ENCODE results near the gene UPK1A. TPM values are rescaled to one million over a fixed set of nuclear protein-coding genes. Genes with fewer than 3 reads are reported as not detected.

UPK1A gene
- 10 to 100 TPM in 1 of 4 donors, 1 to 10 TPM in 2, not detected in 1; 4.6 to 18.7 (median 9.8) TPM for total RNA-seq

- no peak for DNase-seq
- no peak within 1 kb of the TSS for H3K4me3 ChIP-seq
- intact Hi-C loops (cut with DNase I): no loop called here
These were observed at the start of gene UPK1A for GRCh38 chr19:35666251-35666913. Gene UPK1A (plus strand): TSS chr19:35666517. CDS start chr19:35666813, 296 bp downstream.

GRCh38 chr19:35618857-35619256 lies 47.5 kb upstream of the UPK1A start:
- H3K27me3 ChIP-seq: no peaks in the 10 kb centered on the region
- TF ChIP-seq POLR2A (IDR thresholded peaks at IDR 0.05) (no peak), CTCF (IDR thresholded peaks at IDR 0.05) (no peak)
- H3K4me1 ChIP-seq: peaks cover 0 to under 1% (median 0%) of the 10 kb centered on the region in 3 donors
- H3K36me3 ChIP-seq: peaks cover 0 to 66% (median 5%) of the 10 kb centered on the region in 3 donors
- intact Hi-C loops (cut with DNase I): no loop called here
- H3K27ac ChIP-seq: no peak overlapping the region
- 87% methylated on average over 3 of the region's 7 CpGs; no CpG with 5 or more reads in 1 of the 2 donors for WGBS, 2 donors
- no peaks in the 10 kb centered on the region for H3K9me3 ChIP-seq
- DNase-seq: no peak
- no peak overlapping the region for H3K4me3 ChIP-seq

More at GRCh38 chr19:35666251-35666913, at the start of gene UPK1A:
- peaks cover 0 to 14% (median 0%) of the 10 kb centered on the region in 4 donors for H3K27me3 ChIP-seq
- H3K4me1 ChIP-seq: peaks cover 0 to 14% (median 0%) of the 10 kb centered on the region in 3 donors
- TF ChIP-seq CTCF (IDR thresholded peaks at IDR 0.05): no peak
- TF ChIP-seq POLR2A (IDR thresholded peaks at IDR 0.05): no peak
- WGBS, 2 donors: 8 to 52% methylated on average over 2 to 8 of the region's 16 CpGs
- H3K36me3 ChIP-seq: peaks cover 0 to 44% (median 0%) of the 10 kb centered on the region in 3 donors
- no peaks in the 10 kb centered on the region for H3K9me3 ChIP-seq
- H3K27ac ChIP-seq: no peak within 1 kb of the TSS

GRCh38 chr19:35619290-35619923 lies 46.9 kb upstream of the UPK1A start:
- no peaks in the 10 kb centered on the region for H3K27me3 ChIP-seq
- no peak overlapping the region for H3K27ac ChIP-seq
- WGBS, 2 donors: 93 to 100% methylated on average over 7 to 11 of the region's 12 CpGs
- TF ChIP-seq CTCF (IDR thresholded peaks at IDR 0.05) (no peak), POLR2A (IDR thresholded peaks at IDR 0.05) (no peak)
- no peak overlapping the region for H3K4me3 ChIP-seq
- no peak for DNase-seq
- intact Hi-C loops (cut with DNase I): no loop called here
- H3K4me1 ChIP-seq: no peaks in the 10 kb centered on the region
- H3K9me3 ChIP-seq: no peaks in the 10 kb centered on the region
- H3K36me3 ChIP-seq: peaks cover 0 to 66% (median 5%) of the 10 kb centered on the region in 3 donors

GRCh38 chr19:35620001-35620400 lies 46.3 kb upstream of the UPK1A start:
- Histone ChIP-seq H3K27me3 (no peaks in the 10 kb centered on the region), H3K9me3 (no peaks in the 10 kb centered on the region), H3K27ac (no peak overlapping the region), H3K4me1 (no peaks in the 10 kb centered on the region), H3K4me3 (no peak overlapping the region), H3K36me3 (peaks cover 0 to 63% (median 4%) of the 10 kb centered on the region in 3 donors)
- TF ChIP-seq POLR2A (IDR thresholded peaks at IDR 0.05): no peak
- no peak for TF ChIP-seq CTCF (IDR thresholded peaks at IDR 0.05)
- no peak for DNase-seq
- intact Hi-C loops (cut with DNase I): no loop called here
- WGBS, 2 donors: 96 to 97% methylated on average over 4 to 12 of the region's 17 CpGs

GRCh38 chr19:35621708-35622107 lies 44.6 kb upstream of the UPK1A start:
- Histone ChIP-seq H3K9me3 (no peaks in the 10 kb centered on the region), H3K36me3 (peaks cover 0 to 47% (median 0%) of the 10 kb centered on the region in 3 donors), H3K4me1 (no peaks in the 10 kb centered on the region), H3K27ac (no peak overlapping the region), H3K27me3 (no peaks in the 10 kb centered on the region), H3K4me3 (no peak overlapping the region)
- no peak for TF ChIP-seq POLR2A (IDR thresholded peaks at IDR 0.05)
- TF ChIP-seq CTCF (IDR thresholded peaks at IDR 0.05): no peak
- no peak for DNase-seq
- 93% methylated on average over 2 of the region's 9 CpGs; no CpG with 5 or more reads in 1 of the 2 donors for WGBS, 2 donors
- intact Hi-C loops (cut with DNase I): no loop called here

Data from esophagus squamous epithelium (tissue), 5 donors.